HCT116 (cell line): ENCODE data around the gene KRT5.

Experiments used
- CEBPB ChIP-seq: IDR thresholded peaks from 2 replicates; pipeline ENCODE4 v1.6.1; 2012; ENCODE audit warnings: low read depth
- EZH2phosphoT487 ChIP-seq: fragments of 200-600 bp; IDR thresholded peaks from 2 replicates; pipeline ENCODE4 v1.6.1; 2018; ENCODE audit warnings: antibody characterized with exemption, borderline replicate concordance
- POLR2A ChIP-seq: IDR thresholded peaks from 2 replicates; pipeline ENCODE4 v1.7.0; 2011; ENCODE audit warnings: borderline replicate concordance; ENCODE audit not compliant: insufficient read depth, insufficient read length; ENCODE audit errors: extremely low read depth
- POLR2AphosphoS5 ChIP-seq: IDR thresholded peaks from 2 replicates; pipeline ENCODE4 v1.6.1; 2011; ENCODE audit warnings: mild to moderate bottlenecking, low read depth, low read length, moderate library complexity
- RAD21 ChIP-seq: IDR thresholded peaks from 2 replicates; pipeline ENCODE4 v1.6.1; 2012; ENCODE audit warnings: low read depth, mild to moderate bottlenecking
- TF ChIP-seq, protein P1 (sequence below), 3 experiments: fragments of 200-600 bp in 1 of 3; sonication (generic) in 1 of 3; IDR thresholded peaks in 2 of 3; conservative IDR thresholded peaks in 1 of 3; 2 replicates each; pipeline ENCODE4 v1.5.1; 2012 to 2017; ENCODE audit warnings: low read depth in 2 of 3, low read length in 2 of 3, antibody characterized with exemption in 1 of 3, borderline replicate concordance in 1 of 3, control low read depth in 1 of 3, mild to moderate bottlenecking in 1 of 3, mixed read lengths in 1 of 3, mixed run types in 1 of 3, moderate library complexity in 1 of 3; ENCODE audit not compliant: insufficient read depth in 1 of 3

DNA sequence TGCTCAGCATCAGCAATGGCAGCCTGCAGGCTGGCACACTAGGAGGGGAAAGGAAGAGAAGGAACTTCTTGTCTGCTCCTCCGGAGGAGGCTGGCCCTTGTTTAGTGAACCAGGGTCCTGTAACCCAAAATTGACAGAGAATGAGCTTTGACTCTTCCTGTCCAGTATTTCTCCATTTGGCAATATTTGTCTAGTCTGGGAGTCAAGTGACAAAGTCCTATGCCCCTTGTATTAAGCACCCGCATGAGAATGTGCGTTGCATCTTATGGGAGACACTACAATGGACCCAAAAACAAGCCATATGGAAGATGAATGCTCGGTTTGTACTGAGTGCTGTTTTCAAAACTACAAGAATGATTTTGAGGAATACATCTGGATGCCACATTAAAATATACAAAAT is 50.3 kb downstream of the KRT5 start:
- TF ChIP-seq CEBPB (no peak), POLR2AphosphoS5 (no peak), EZH2phosphoT487 (no peak), POLR2A (no peak), RAD21 (no peak)
- TF ChIP-seq, protein P1, sequence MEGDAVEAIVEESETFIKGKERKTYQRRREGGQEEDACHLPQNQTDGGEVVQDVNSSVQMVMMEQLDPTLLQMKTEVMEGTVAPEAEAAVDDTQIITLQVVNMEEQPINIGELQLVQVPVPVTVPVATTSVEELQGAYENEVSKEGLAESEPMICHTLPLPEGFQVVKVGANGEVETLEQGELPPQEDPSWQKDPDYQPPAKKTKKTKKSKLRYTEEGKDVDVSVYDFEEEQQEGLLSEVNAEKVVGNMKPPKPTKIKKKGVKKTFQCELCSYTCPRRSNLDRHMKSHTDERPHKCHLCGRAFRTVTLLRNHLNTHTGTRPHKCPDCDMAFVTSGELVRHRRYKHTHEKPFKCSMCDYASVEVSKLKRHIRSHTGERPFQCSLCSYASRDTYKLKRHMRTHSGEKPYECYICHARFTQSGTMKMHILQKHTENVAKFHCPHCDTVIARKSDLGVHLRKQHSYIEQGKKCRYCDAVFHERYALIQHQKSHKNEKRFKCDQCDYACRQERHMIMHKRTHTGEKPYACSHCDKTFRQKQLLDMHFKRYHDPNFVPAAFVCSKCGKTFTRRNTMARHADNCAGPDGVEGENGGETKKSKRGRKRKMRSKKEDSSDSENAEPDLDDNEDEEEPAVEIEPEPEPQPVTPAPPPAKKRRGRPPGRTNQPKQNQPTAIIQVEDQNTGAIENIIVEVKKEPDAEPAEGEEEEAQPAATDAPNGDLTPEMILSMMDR (IDR thresholded peaks at IDR 0.05 in 2 of 3, conservative IDR thresholded peaks at IDR 0.05 in 1 of 3; ENCODE audit: borderline replicate concordance in 1 of 3, insufficient read depth in 1 of 3, low read depth in 2 of 3, low read length in 2 of 3), result no peak
